Bronchial epithelial cell (primary cell): ENCODE results near the gene MAN1C1. TPM values are rescaled to one million over a fixed set of nuclear protein-coding genes. Genes with fewer than 3 reads are reported as not detected.

ENCODE experiments used
- DNase-seq: peaks from one replicate; pipeline ENCODE4 v3.0.0-alpha.2; 2010; ENCODE audit warnings: low read depth
- FAIRE-seq: peaks from 2 replicates; lab custom pipeline; 2011; peaks lifted over from hg19 to GRCh38; lab: Jason Lieb, UNC
- H3K27me3 ChIP-seq: 2 replicates; pipeline ENCODE4 v1.5.1; 2011; ENCODE audit warnings: low read length; ENCODE audit not compliant: control insufficient read depth, insufficient read depth
- H3K36me3 ChIP-seq: 2 replicates; pipeline ENCODE4 v1.5.1; 2011; ENCODE audit warnings: low read length; ENCODE audit not compliant: control insufficient read depth, insufficient read depth
- H3K4me3 ChIP-seq: 2 replicates; pipeline ENCODE4 v1.5.1; 2011; ENCODE audit warnings: mild to moderate bottlenecking, low read depth, low read length, control low read depth
- CTCF ChIP-seq: IDR thresholded peaks from 2 replicates; pipeline ENCODE4 v1.5.1; 2011; ENCODE audit warnings: mild to moderate bottlenecking, moderate library complexity, low read length, control low read depth, inconsistent platforms; ENCODE audit not compliant: insufficient read depth, severe bottlenecking
- total RNA-seq: library from RNA; depleted of rRNA; stranded (reverse); fragments of >200 nt; gene quantifications from 2 replicates; pipeline ENCODE4 v1.2.1, GENCODE V29; 2014

Gene MAN1C1
- under 0.01 and 0.26 TPM in 2 replicates for total RNA-seq

DNA sequence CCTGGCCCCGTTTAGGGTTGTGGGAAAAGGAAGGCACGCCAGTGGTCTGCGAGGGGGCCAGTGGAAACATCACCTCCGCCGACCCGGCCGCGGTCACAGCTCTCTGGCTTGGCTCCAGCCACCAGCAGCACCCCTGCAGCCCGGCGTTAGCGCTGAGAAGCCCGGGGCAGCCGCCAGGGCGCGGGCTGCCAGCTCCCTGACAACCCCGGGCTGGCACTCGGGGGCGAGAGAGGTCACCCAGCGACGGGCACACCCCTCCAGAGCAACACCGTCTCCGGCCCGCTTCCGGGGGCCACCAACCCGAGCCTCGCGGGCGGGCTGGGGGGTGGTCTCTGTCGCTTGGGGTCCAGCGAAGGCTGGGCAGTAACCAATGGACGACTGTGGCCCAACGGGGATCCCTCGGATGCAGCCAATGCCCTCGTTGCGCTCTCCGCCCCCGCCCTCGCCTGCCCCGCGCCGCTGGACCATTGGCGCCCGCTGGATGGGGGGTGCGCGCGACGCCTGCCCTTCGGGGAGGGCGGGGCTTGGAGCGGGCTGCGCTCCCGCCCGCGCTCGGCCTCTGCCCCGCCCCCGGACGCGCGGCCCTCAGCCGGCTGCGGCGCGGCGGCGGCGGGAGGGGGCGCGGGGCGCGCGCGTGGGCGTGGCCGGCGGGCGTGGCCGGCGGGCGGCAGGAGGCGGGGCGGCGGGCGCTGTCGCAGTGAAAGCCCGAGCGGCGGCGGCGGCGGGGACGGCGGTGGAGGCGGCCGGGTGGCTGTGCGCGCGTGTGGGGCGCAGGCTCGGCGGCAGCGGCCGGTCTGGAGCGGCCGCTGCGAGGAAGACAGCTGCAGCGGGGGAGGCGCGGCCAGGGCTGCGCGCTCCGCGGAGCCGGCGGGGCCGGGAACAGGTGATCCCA, at the start of gene MAN1C1:
MAN1C1 (plus strand) TSS at position 697 of the 892 bp plus-strand sequence. CDS start 1,007 bp downstream, outside the sequence.
- Histone ChIP-seq H3K4me3 (peak within 1 kb of the TSS; percentile 47), H3K36me3 (no peaks in the 10 kb centered on the region), H3K27me3 (peaks cover 18% of the 10 kb centered on the region)
- DNase-seq (peak; percentile 16), FAIRE-seq (no peak)
- peak; percentile 44 for TF ChIP-seq CTCF

DNA sequence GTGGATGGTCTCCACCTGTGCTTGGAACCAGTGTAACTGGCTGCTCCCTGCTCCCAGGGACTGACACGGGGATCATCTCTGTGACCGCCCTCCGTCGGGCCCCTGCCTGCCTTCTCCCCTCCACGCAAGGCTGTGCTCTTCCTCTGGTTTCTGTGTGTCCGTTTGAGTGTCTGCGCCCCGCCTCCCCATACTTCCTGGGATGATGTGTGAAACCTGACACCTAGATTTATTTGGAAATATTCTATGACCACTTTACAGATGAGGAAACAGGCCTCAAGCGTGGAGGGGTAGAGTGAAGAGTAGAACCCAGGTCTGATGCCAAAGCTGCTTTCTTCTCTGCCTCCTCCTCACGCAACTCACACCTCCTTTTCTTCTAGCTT, 48.9 kb upstream of the MAN1C1 start:
- DNase-seq (no peak), FAIRE-seq (no peak)
- no peak for TF ChIP-seq CTCF
- Histone ChIP-seq H3K27me3 (no peaks in the 10 kb centered on the region), H3K36me3 (peaks cover 8% of the 10 kb centered on the region), H3K4me3 (no peak overlapping the region)

DNA sequence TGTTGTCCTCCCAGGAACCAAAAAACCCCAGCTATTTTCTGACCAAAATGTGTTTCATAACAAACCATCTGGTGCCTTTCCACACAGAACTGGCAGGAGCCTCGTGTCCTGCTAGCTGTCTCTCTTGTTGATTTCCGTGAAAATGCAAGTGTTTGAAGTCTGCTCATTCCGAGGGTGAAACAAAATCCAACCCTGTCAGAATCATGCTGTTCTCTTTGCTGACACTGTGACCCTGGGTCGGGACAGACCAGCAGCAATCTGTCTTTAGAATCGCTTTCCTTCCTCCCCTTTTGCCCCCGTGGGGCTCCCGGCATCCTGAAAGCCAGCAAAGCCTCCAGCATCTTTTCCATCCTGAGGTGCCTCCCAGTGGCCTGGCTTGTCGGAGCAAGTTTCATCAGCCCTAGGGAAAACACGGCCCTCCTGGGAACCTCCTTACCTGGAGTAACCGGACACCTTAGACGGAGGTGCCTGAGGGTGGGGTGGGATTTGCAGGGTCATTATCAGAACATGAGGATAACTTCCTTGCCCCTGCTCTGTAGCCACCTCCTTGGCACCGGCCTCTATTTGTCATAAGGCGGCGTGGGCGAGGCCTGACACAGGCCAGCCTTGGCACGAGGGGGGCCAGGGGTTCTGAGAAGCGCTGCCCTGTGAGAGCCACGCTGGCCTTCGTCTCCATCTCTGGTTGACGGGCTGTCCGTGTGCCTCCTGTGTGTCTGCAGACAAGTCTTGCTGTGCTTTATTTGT, 48.3 kb upstream of the MAN1C1 start:
- Histone ChIP-seq H3K4me3 (peak overlapping the region; percentile 2), H3K27me3 (no peaks in the 10 kb centered on the region), H3K36me3 (peaks cover 7% of the 10 kb centered on the region)
- FAIRE-seq (peak; percentile 55), DNase-seq (peak; percentile 98)
- TF ChIP-seq CTCF = peak; percentile 29

- DNase-seq = peak; percentile 87
- H3K27me3 ChIP-seq = no peaks in the 10 kb centered on the region
- peaks cover under 1% of the 10 kb centered on the region for H3K36me3 ChIP-seq
- H3K4me3 ChIP-seq = peak overlapping the region; percentile 2
- no peak for FAIRE-seq
- TF ChIP-seq CTCF = no peak
Observed at GRCh38 chr1:25568834-25569596, 47.6 kb upstream of the MAN1C1 start.

- Histone ChIP-seq H3K4me3 (no peak overlapping the region), H3K27me3 (no peaks in the 10 kb centered on the region), H3K36me3 (no peaks in the 10 kb centered on the region)
- no peak for FAIRE-seq
- no peak for TF ChIP-seq CTCF
- DNase-seq = no peak
Observed at GRCh38 chr1:25569597-25570396, 46.8 kb upstream of the MAN1C1 start.
